Body of pancreas (tissue), 4 donors: ENCODE measurements around the gene TMEM161B. TPM values are rescaled to one million over a fixed set of nuclear protein-coding genes. Genes with fewer than 3 reads are reported as not detected.
"Not testable (repeated sequence)": the region's sequence is repeated elsewhere in the genome, so short reads cannot be mapped to it uniquely, and the experiment has no call there.

Source experiments
- ATAC-seq: fragments of 150-250 bp; one replicate; pipeline ENCODE4 v1.9.1; 2016
- DNase-seq, 4 donors: peaks; one replicate each; pipeline ENCODE4 v3.0.0-alpha.2; 2019
- H3K27ac ChIP-seq, 4 donors: fragments of 200-600 bp; sonication (generic); 1 replicate in 3 of 4; 2 replicates in 1 of 4; pipeline versions ENCODE4 v1.5.1 to v1.6.1; 2016 to 2019; ENCODE audit warnings: mild to moderate bottlenecking in 1 of 4, mixed read lengths in 1 of 4, moderate library complexity in 1 of 4
- H3K27me3 ChIP-seq, 2 donors: fragments of 200-600 bp; sonication (generic); one replicate each; pipeline ENCODE4 v1.6.0; 2016; ENCODE audit warnings: mild to moderate bottlenecking in 1 of 2
- H3K36me3 ChIP-seq, 2 donors: fragments of 200-600 bp; sonication (generic); replicated peaks in 1 of 2; 2 replicates each; pipeline ENCODE4 v1.5.1; 2016; ENCODE audit warnings: low read depth in 2 of 2; ENCODE audit not compliant: insufficient read depth in 1 of 2
- H3K4me1 ChIP-seq: fragments of 200-600 bp; sonication (generic); one replicate; pipeline ENCODE4 v1.6.0; 2016
- H3K4me3 ChIP-seq, 2 donors: fragments of 200-600 bp; sonication (generic); 1 replicate in 1 of 2; 2 replicates in 1 of 2; pipeline ENCODE4 v1.5.1; 2016 to 2019
- H3K9me3 ChIP-seq, 3 donors: fragments of 200-600 bp; sonication (generic); 1 replicate in 2 of 3; 2 replicates in 1 of 3; pipeline ENCODE4 v1.5.1; 2016
- POLR2A ChIP-seq, 3 donors: fragments of 450-650 bp; IDR thresholded peaks; one replicate each; pipeline ENCODE4 v1.6.1; 2016; ENCODE audit warnings: antibody characterized with exemption in 3 of 3, mild to moderate bottlenecking in 2 of 3
- WGBS, 2 donors: methylation state at CpG; one replicate each; pipeline ENCODE4 v1.1.5; 2017; 5-methylcytosine and 5-hydroxymethylcytosine counted together
- intact Hi-C: fragments of 100-400 bp; cut with DNase I; formaldehyde crosslinking; loops from one replicate; pipeline ENCODE4 v1.15.1; 2023
- total RNA-seq, 2 donors: library from RNA; depleted of rRNA; stranded (reverse); fragments of >200 nt; gene quantifications; one replicate each; pipeline ENCODE4 v1.1.0, GENCODE V29; 2016
- TF ChIP-seq, protein P1 (sequence below), 7 experiments: fragments of 450-650 bp in 4 of 7; fragments of 200-600 bp in 3 of 7; sonication (generic) in 3 of 7; IDR thresholded peaks; one replicate each; pipeline ENCODE4 v1.5.1; 2016 to 2019; ENCODE audit warnings: antibody characterized with exemption in 7 of 7

TMEM161B gene
- total RNA-seq, 2 donors from 2014 or later: 6.9 to 12.2 TPM

DNA sequence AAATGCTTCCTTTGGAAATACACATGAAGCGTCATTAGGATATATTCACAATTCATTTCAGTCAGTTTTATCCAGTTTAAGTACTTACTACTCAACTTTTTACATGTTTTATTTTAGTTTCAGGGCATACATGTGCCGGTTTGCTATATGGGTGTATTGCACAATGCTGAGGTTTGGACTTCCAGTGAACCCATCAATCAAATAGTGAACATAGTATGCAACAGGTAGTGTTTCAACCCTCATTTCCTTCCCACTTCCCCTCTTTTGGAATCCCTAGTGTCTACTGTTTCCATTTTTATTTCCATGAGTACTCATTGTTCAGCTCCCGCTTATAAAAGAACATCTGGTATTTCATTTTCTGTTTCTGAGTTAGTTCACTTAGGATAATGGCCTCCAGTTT lies 74.7 kb downstream of the TMEM161B start:
- 95 to 97% methylated on average over 3 of the region's 3 CpGs for WGBS, 2 donors
- no peak overlapping the region for H3K4me3 ChIP-seq
- no peak for TF ChIP-seq POLR2A (IDR thresholded peaks at IDR 0.05)
- TF ChIP-seq, protein P1, sequence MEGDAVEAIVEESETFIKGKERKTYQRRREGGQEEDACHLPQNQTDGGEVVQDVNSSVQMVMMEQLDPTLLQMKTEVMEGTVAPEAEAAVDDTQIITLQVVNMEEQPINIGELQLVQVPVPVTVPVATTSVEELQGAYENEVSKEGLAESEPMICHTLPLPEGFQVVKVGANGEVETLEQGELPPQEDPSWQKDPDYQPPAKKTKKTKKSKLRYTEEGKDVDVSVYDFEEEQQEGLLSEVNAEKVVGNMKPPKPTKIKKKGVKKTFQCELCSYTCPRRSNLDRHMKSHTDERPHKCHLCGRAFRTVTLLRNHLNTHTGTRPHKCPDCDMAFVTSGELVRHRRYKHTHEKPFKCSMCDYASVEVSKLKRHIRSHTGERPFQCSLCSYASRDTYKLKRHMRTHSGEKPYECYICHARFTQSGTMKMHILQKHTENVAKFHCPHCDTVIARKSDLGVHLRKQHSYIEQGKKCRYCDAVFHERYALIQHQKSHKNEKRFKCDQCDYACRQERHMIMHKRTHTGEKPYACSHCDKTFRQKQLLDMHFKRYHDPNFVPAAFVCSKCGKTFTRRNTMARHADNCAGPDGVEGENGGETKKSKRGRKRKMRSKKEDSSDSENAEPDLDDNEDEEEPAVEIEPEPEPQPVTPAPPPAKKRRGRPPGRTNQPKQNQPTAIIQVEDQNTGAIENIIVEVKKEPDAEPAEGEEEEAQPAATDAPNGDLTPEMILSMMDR (IDR thresholded peaks at IDR 0.05): no peak
- peaks cover 0 to 16% (median 0%) of the 10 kb centered on the region in 3 donors for H3K9me3 ChIP-seq
- ATAC-seq (no peak), DNase-seq (no peak)
- H3K27me3 ChIP-seq: no peaks in the 10 kb centered on the region
- H3K4me1 ChIP-seq: no peaks in the 10 kb centered on the region
- intact Hi-C loops: no loop called here
- no peak overlapping the region for H3K27ac ChIP-seq
- H3K36me3 ChIP-seq: peaks cover 0 to 4% of the 10 kb centered on the region in 2 donors

- intact Hi-C loops: no loop called here
- Histone ChIP-seq H3K4me1 (no peaks in the 10 kb centered on the region), H3K36me3 (peaks cover 0 to 3% of the 10 kb centered on the region in 2 donors), H3K4me3 (no peak overlapping the region), H3K9me3 (peaks cover 0 to 28% (median 0%) of the 10 kb centered on the region in 3 donors), H3K27ac (no peak overlapping the region), H3K27me3 (no peaks in the 10 kb centered on the region)
- WGBS, 2 donors: 89 to 93% methylated on average over 7 to 9 of the region's 9 CpGs
- TF ChIP-seq POLR2A (IDR thresholded peaks at IDR 0.05): no peak
- TF ChIP-seq, protein P1 (IDR thresholded peaks at IDR 0.05): no peak
- DNase-seq (no peak), ATAC-seq (no peak)
Observed at GRCh38 chr5:88190106-88190834, 78.4 kb downstream of the TMEM161B start.

DNA sequence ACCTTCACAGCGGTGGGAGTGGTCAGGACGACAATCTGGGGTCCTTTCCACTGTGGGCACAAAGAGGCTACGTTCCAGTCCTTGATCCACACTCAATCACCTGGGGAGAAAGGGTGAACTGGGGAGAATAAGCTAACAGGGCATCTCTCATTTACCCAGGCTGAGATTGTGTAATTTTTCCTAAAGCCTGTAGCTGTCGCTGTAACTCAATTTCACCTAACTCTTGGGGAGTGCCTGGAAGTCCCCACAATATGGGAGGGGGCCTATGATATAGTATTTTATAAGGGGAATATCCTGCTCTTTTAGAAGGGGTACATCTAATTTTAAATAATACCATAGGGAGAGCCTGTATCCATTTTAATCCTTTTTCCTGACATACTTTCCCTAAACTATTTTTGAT lies 79.2 kb downstream of the TMEM161B start:
- H3K27ac ChIP-seq, H3K27me3 ChIP-seq, ATAC-seq, DNase-seq, H3K4me1 ChIP-seq, intact Hi-C loops, H3K36me3 ChIP-seq, H3K4me3 ChIP-seq: not testable (repeated sequence)
- peaks cover 0 to 28% (median 0%) of the 10 kb centered on the region in 3 donors for H3K9me3 ChIP-seq
- 89 to 93% methylated on average over 4 of the region's 4 CpGs for WGBS, 2 donors

- Histone ChIP-seq H3K4me3 (no peak overlapping the region), H3K36me3 (no peaks in the 10 kb centered on the region), H3K9me3 (peaks cover 0 to 28% (median 0%) of the 10 kb centered on the region in 3 donors), H3K27me3 (no peaks in the 10 kb centered on the region), H3K27ac (no peak overlapping the region), H3K4me1 (no peaks in the 10 kb centered on the region)
- WGBS, 2 donors: 93 to 96% methylated on average over 9 of the region's 9 CpGs
- TF ChIP-seq, protein P1 (IDR thresholded peaks at IDR 0.05): no peak
- no peak for TF ChIP-seq POLR2A (IDR thresholded peaks at IDR 0.05)
- no peak for DNase-seq
- ATAC-seq: no peak
- intact Hi-C loops: no loop called here
Observed at GRCh38 chr5:88188458-88189132, 80.0 kb downstream of the TMEM161B start.

GRCh38 chr5:88183255-88183654 lies 85.4 kb downstream of the TMEM161B start:
- no peaks in the 10 kb centered on the region for H3K27me3 ChIP-seq
- no peak overlapping the region for H3K4me3 ChIP-seq
- intact Hi-C loops: no loop called here
- H3K4me1 ChIP-seq: no peaks in the 10 kb centered on the region
- no peaks in the 10 kb centered on the region for H3K36me3 ChIP-seq
- ATAC-seq (no peak), DNase-seq (no peak)
- peaks cover 0 to 5% (median 0%) of the 10 kb centered on the region in 3 donors for H3K9me3 ChIP-seq
- no peak overlapping the region for H3K27ac ChIP-seq
- TF ChIP-seq, protein P1 (IDR thresholded peaks at IDR 0.05): no peak
- TF ChIP-seq POLR2A (IDR thresholded peaks at IDR 0.05): no peak

DNA sequence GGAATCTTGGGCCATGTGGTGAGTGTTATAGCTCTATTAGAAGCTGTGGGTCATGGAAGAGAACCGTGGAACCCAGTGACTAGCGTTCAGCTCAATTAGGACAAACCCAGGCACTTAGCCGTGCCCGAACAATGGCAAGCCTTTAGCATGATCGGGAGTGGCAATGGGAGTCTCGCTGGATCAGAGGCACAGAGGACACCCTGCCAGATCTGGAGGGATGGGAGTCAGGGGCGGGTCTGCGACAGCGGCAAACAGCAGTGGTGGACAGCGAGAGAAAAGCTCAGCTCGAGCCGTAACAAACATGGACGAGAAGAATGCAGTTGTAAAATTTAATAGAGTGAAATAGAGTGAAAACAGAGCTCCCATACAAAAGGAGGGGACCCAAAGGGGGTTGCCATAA lies 91.2 kb downstream of the TMEM161B start:
- ATAC-seq, H3K27me3 ChIP-seq, DNase-seq, H3K9me3 ChIP-seq, H3K4me3 ChIP-seq, H3K27ac ChIP-seq, H3K36me3 ChIP-seq, H3K4me1 ChIP-seq: not testable (repeated sequence)
- intact Hi-C loops: loop anchor here (10.0 kb wide), 1 partner anchor 73 kb away; no protein-coding TSS in a partner anchor
- 88 to 91% methylated on average over 13 of the region's 13 CpGs for WGBS, 2 donors
